Peyer's patch (tissue), 4 donors: ENCODE data around the gene SOX13. TPM values are rescaled to one million over a fixed set of nuclear protein-coding genes. Genes with fewer than 3 reads are reported as not detected.

Source experiments
- DNase-seq, 3 donors: peaks; one replicate each; pipeline ENCODE4 v3.0.0-alpha.2; 2017 to 2019
- H3K27ac ChIP-seq, 4 donors: fragments of 200-600 bp; sonication (generic); one replicate each; pipeline ENCODE4 v1.5.1; 2016 to 2019
- H3K27me3 ChIP-seq, 2 donors: fragments of 200-600 bp; sonication (generic); one replicate each; pipeline ENCODE4 v1.5.1; 2019
- H3K36me3 ChIP-seq, 3 donors: fragments of 200-600 bp; sonication (generic); one replicate each; pipeline ENCODE4 v1.5.1; 2016 to 2019
- H3K4me1 ChIP-seq, 4 donors: fragments of 200-600 bp; sonication (generic); one replicate each; pipeline ENCODE4 v1.5.1; 2016 to 2019
- H3K4me3 ChIP-seq, 4 donors: fragments of 200-600 bp; sonication (generic); 1 replicate in 3 of 4; 2 replicates in 1 of 4; pipeline ENCODE4 v1.5.1; 2016 to 2019; ENCODE audit warnings: mild to moderate bottlenecking in 1 of 4
- H3K9me3 ChIP-seq, 4 donors: fragments of 200-600 bp; sonication (generic); one replicate each; pipeline ENCODE4 v1.5.1; 2016 to 2019; ENCODE audit warnings: mild to moderate bottlenecking in 1 of 4
- POLR2A ChIP-seq, 2 donors: fragments of 450-650 bp; IDR thresholded peaks; one replicate each; pipeline ENCODE4 v1.5.1; 2017; ENCODE audit warnings: antibody characterized with exemption in 2 of 2, mild to moderate bottlenecking in 2 of 2, moderate library complexity in 2 of 2
- total RNA-seq, 4 donors: library from RNA; depleted of rRNA; stranded (reverse); fragments of >200 nt; gene quantifications; one replicate each; pipeline ENCODE4 v1.1.0, GENCODE V29; 2016
- TF ChIP-seq, protein P1 (sequence below), 6 experiments: fragments of 450-650 bp in 4 of 6; fragments of 200-600 bp in 2 of 6; sonication (generic) in 1 of 6; IDR thresholded peaks; one replicate each; pipeline ENCODE4 v1.5.1; 2017 to 2019; ENCODE audit warnings: antibody characterized with exemption in 6 of 6, mild to moderate bottlenecking in 3 of 6, moderate library complexity in 1 of 6

The SOX13 gene
- total RNA-seq, 4 donors from 2014 or later, result 42.1 to 80.3 (median 59.0) TPM

- Histone ChIP-seq H3K4me1 (no peaks in the 10 kb centered on the region), H3K27me3 (no peaks in the 10 kb centered on the region), H3K9me3 (no peaks in the 10 kb centered on the region), H3K27ac (no peak overlapping the region), H3K36me3 (no peaks in the 10 kb centered on the region), H3K4me3 (no peak overlapping the region)
- DNase-seq, result no peak
- TF ChIP-seq, protein P1, sequence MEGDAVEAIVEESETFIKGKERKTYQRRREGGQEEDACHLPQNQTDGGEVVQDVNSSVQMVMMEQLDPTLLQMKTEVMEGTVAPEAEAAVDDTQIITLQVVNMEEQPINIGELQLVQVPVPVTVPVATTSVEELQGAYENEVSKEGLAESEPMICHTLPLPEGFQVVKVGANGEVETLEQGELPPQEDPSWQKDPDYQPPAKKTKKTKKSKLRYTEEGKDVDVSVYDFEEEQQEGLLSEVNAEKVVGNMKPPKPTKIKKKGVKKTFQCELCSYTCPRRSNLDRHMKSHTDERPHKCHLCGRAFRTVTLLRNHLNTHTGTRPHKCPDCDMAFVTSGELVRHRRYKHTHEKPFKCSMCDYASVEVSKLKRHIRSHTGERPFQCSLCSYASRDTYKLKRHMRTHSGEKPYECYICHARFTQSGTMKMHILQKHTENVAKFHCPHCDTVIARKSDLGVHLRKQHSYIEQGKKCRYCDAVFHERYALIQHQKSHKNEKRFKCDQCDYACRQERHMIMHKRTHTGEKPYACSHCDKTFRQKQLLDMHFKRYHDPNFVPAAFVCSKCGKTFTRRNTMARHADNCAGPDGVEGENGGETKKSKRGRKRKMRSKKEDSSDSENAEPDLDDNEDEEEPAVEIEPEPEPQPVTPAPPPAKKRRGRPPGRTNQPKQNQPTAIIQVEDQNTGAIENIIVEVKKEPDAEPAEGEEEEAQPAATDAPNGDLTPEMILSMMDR (IDR thresholded peaks at IDR 0.05), result no peak
- no peak for TF ChIP-seq POLR2A (IDR thresholded peaks at IDR 0.05)
These were observed 21.7 kb upstream of the SOX13 start for GRCh38 chr1:204051258-204051657.

DNA sequence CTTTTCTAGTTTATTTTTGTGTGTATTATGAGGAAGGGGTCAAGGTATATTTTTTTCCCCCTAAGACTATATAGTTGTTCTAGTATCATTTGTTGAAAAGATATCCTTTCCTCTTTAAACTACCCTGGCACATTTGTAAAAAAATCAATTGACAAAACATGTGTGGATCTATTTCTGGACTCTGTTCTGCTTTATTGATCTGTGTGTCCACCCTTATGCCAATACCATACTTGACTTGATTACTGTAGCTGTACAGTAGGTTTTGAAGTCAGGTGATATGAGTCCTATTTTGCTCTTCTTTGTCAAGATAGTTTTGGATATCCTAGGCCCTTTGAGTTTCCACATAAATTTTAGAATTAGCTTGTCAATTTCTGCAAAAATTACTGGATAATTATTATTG is 21.2 kb upstream of the SOX13 start:
- no peak for DNase-seq
- H3K4me1 ChIP-seq, result no peaks in the 10 kb centered on the region
- no peaks in the 10 kb centered on the region for H3K27me3 ChIP-seq
- no peaks in the 10 kb centered on the region for H3K36me3 ChIP-seq
- TF ChIP-seq, protein P1 (IDR thresholded peaks at IDR 0.05), result no peak
- no peak for TF ChIP-seq POLR2A (IDR thresholded peaks at IDR 0.05)
- H3K4me3 ChIP-seq, result no peak overlapping the region
- H3K9me3 ChIP-seq, result no peaks in the 10 kb centered on the region
- H3K27ac ChIP-seq, result no peak overlapping the region

DNA sequence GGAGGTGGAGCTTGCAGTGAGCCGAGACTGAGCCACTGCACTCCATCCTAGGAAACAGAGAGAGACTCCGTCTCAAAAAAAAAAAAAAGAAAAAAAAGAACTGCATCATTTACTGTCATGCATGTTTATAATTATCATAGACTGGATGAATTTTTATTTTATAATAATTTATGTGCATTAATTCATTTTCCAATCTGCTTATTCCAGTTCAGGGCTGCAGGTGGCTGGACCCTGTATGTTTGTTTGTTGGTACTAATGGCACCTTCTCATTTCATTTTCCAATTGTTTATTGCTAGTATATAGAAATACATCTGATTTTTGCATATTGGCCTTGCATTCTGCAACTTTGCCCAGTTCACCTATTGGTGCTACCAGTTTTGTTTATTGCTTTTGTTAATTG is 19.0 kb upstream of the SOX13 start:
- Histone ChIP-seq H3K9me3 (no peaks in the 10 kb centered on the region), H3K36me3 (no peaks in the 10 kb centered on the region), H3K27ac (no peak overlapping the region), H3K4me1 (no peaks in the 10 kb centered on the region), H3K4me3 (no peak overlapping the region), H3K27me3 (no peaks in the 10 kb centered on the region)
- no peak for DNase-seq
- TF ChIP-seq POLR2A (IDR thresholded peaks at IDR 0.05), result no peak
- TF ChIP-seq, protein P1 (IDR thresholded peaks at IDR 0.05), result no peak

GRCh38 chr1:204059970-204060369 is 12.9 kb upstream of the SOX13 start:
- no peak overlapping the region for H3K4me3 ChIP-seq
- H3K27ac ChIP-seq, result no peak overlapping the region
- H3K27me3 ChIP-seq, result no peaks in the 10 kb centered on the region
- TF ChIP-seq, protein P1 (IDR thresholded peaks at IDR 0.05), result no peak
- no peak for TF ChIP-seq POLR2A (IDR thresholded peaks at IDR 0.05)
- no peak for DNase-seq
- no peaks in the 10 kb centered on the region for H3K36me3 ChIP-seq
- H3K9me3 ChIP-seq, result no peaks in the 10 kb centered on the region
- no peaks in the 10 kb centered on the region for H3K4me1 ChIP-seq

DNA sequence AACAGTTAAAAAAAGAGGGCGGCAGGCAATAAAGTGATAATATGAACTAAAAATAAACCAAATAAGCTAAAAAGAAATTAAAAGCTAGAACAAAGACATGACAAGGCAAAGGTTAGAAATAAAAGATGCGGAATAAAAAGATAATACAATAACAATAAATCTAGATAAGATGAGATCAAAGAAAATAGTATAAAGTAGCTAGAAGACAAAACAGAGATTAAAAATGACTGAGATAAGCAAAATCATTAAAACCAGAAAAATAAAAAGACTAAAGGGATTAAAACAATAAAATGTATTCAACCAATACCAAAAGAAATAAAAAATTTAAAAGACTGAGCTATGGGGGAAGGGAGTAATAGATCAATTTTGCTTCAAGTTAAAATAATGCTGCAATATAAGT is 10.8 kb upstream of the SOX13 start:
- no peak for DNase-seq
- Histone ChIP-seq H3K36me3 (no peaks in the 10 kb centered on the region), H3K27me3 (no peaks in the 10 kb centered on the region), H3K9me3 (no peaks in the 10 kb centered on the region), H3K27ac (no peak overlapping the region), H3K4me1 (no peaks in the 10 kb centered on the region), H3K4me3 (no peak overlapping the region)
- TF ChIP-seq, protein P1 (IDR thresholded peaks at IDR 0.05), result no peak
- TF ChIP-seq POLR2A (IDR thresholded peaks at IDR 0.05), result no peak
